ENCODE results near the gene MACROD1.

Gene MACROD1

GRCh38 chr11:64201543-64201942, 35.6 kb upstream of the MACROD1 start:
- no peak for TF ChIP-seq CTCF (IDR thresholded peaks at IDR 0.05; ENCODE audit: low read depth, low read length)
- no peak overlapping the region for H3K4me3 ChIP-seq (ENCODE audit: low read depth, low read length)

- H3K4me3 ChIP-seq (ENCODE audit: low read depth, low read length): no peak overlapping the region
- TF ChIP-seq CTCF (IDR thresholded peaks at IDR 0.05; ENCODE audit: low read depth, low read length): no peak
Measured at GRCh38 chr11:64198511-64198910, 32.6 kb upstream of the MACROD1 start.

GRCh38 chr11:64196626-64197025, 30.7 kb upstream of the MACROD1 start:
- no peak for TF ChIP-seq CTCF (IDR thresholded peaks at IDR 0.05; ENCODE audit: low read depth, low read length)
- H3K4me3 ChIP-seq (ENCODE audit: low read depth, low read length): no peak overlapping the region

- no peak overlapping the region for H3K4me3 ChIP-seq (ENCODE audit: low read depth, low read length)
- TF ChIP-seq CTCF (IDR thresholded peaks at IDR 0.05; ENCODE audit: low read depth, low read length): no peak
Measured at GRCh38 chr11:64192434-64192833, 26.5 kb upstream of the MACROD1 start.

GRCh38 chr11:64186492-64187165, 20.7 kb upstream of the MACROD1 start:
- TF ChIP-seq CTCF (IDR thresholded peaks at IDR 0.05; ENCODE audit: low read depth, low read length): no peak
- H3K4me3 ChIP-seq (ENCODE audit: low read depth, low read length): no peak overlapping the region

GRCh38 chr11:64185693-64186491, 20.0 kb upstream of the MACROD1 start, which contains the start of gene STIP1:
Gene STIP1, plus strand, starts transcription at chr11:64186171. Its CDS starts 91 bp downstream, at chr11:64186262.
- peak within 1 kb of the TSS; percentile 62 for H3K4me3 ChIP-seq (ENCODE audit: low read depth, low read length)
- TF ChIP-seq CTCF (IDR thresholded peaks at IDR 0.05; ENCODE audit: low read depth, low read length): 0 out of 2 replicates have a peak, but pooled peaks have one; percentile 14

GRCh38 chr11:64185175-64185692, 19.3 kb upstream of the MACROD1 start:
- peak; percentile 12; the same call in 1 of the 2 replicates for TF ChIP-seq CTCF (IDR thresholded peaks at IDR 0.05; ENCODE audit: low read depth, low read length)
- H3K4me3 ChIP-seq (ENCODE audit: low read depth, low read length): peak overlapping the region; percentile 62
